Endothelial cell (in vitro differentiated cells): ENCODE data around the gene ERC2. TPM values are rescaled to one million over a fixed set of nuclear protein-coding genes. Genes with fewer than 3 reads are reported as not detected.
"Not testable (repeated sequence)": the region's sequence is repeated elsewhere in the genome, so short reads cannot be mapped to it uniquely, and the experiment has no call there.

ENCODE experiments used
- DNase-seq: peaks from one replicate; pipeline ENCODE4 v3.0.0; 2021; ENCODE audit warnings: low spot score
- H3K27ac Mint-ChIP-seq: one replicate; pipeline ENCODE4 v1.8.0; 2021; ENCODE audit warnings: mixed read lengths, inconsistent platforms; ENCODE audit not compliant: unreplicated experiment
- H3K27me3 Mint-ChIP-seq: one replicate; pipeline ENCODE4 v1.8.0; 2021; ENCODE audit warnings: mild to moderate bottlenecking, moderate library complexity, mixed read lengths, inconsistent platforms; ENCODE audit not compliant: unreplicated experiment
- H3K36me3 Mint-ChIP-seq: one replicate; pipeline ENCODE4 v1.8.0; 2021; ENCODE audit warnings: mild to moderate bottlenecking, low read depth, mixed read lengths, inconsistent platforms; ENCODE audit not compliant: unreplicated experiment
- H3K4me1 Mint-ChIP-seq: one replicate; pipeline ENCODE4 v1.8.0; 2021; ENCODE audit warnings: mild to moderate bottlenecking, mixed read lengths, inconsistent platforms; ENCODE audit not compliant: unreplicated experiment
- H3K4me3 Mint-ChIP-seq: one replicate; pipeline ENCODE4 v1.8.0; 2021; ENCODE audit warnings: mild to moderate bottlenecking, mixed read lengths, inconsistent platforms; ENCODE audit not compliant: unreplicated experiment
- H3K9me3 Mint-ChIP-seq: one replicate; pipeline ENCODE4 v1.8.0; 2021; ENCODE audit warnings: mixed read lengths, inconsistent platforms; ENCODE audit not compliant: unreplicated experiment
- CTCF ChIP-seq: fragments of 200-600 bp; sonication (generic); IDR thresholded peaks from one replicate; pipeline ENCODE4 v1.5.0; 2021; ENCODE audit warnings: antibody characterized with exemption; ENCODE audit not compliant: unreplicated experiment
- total RNA-seq: library from RNA; stranded (reverse); fragmentation: NEBNext Ultra II Directional; extraction: Animal tissue kit (Norgen Biotek cat#: 25700); gene quantifications from one replicate; pipeline ENCODE4 v1.2.1, GENCODE V29; 2021; ENCODE audit not compliant: unreplicated experiment

The ERC2 gene
- total RNA-seq, 1 donor from 2014 or later: 20.5 TPM

GRCh38 chr3:55855311-55855710, 613.0 kb downstream of the ERC2 start:
- H3K27ac Mint-ChIP-seq: no peak overlapping the region
- peaks cover 11% of the 10 kb centered on the region for H3K4me1 Mint-ChIP-seq
- no peak for DNase-seq
- H3K36me3 Mint-ChIP-seq: no peaks in the 10 kb centered on the region
- no peak for TF ChIP-seq CTCF
- H3K27me3 Mint-ChIP-seq: peaks cover 5% of the 10 kb centered on the region
- no peak overlapping the region for H3K4me3 Mint-ChIP-seq
- H3K9me3 Mint-ChIP-seq: no peaks in the 10 kb centered on the region

- Mint-ChIP-seq H3K9me3 (no peaks in the 10 kb centered on the region), H3K4me1 (peaks cover 11% of the 10 kb centered on the region), H3K36me3 (no peaks in the 10 kb centered on the region), H3K27ac (no peak overlapping the region), H3K27me3 (peaks cover 5% of the 10 kb centered on the region), H3K4me3 (no peak overlapping the region)
- no peak for DNase-seq
- TF ChIP-seq CTCF: no peak
Observed at GRCh38 chr3:55854494-55854893, 613.8 kb downstream of the ERC2 start.

GRCh38 chr3:55852326-55852725, 615.9 kb downstream of the ERC2 start:
- Mint-ChIP-seq H3K27ac (no peak overlapping the region), H3K27me3 (peaks cover 3% of the 10 kb centered on the region), H3K4me1 (peaks cover 11% of the 10 kb centered on the region), H3K36me3 (no peaks in the 10 kb centered on the region), H3K9me3 (no peaks in the 10 kb centered on the region), H3K4me3 (no peak overlapping the region)
- TF ChIP-seq CTCF: no peak
- no peak for DNase-seq

GRCh38 chr3:55842204-55842603, 626.1 kb downstream of the ERC2 start:
- Mint-ChIP-seq H3K4me3 (no peak overlapping the region), H3K4me1 (no peaks in the 10 kb centered on the region), H3K36me3 (no peaks in the 10 kb centered on the region), H3K9me3 (no peaks in the 10 kb centered on the region), H3K27me3 (no peaks in the 10 kb centered on the region), H3K27ac (no peak overlapping the region)
- no peak for DNase-seq
- TF ChIP-seq CTCF: no peak

- not testable (repeated sequence) for DNase-seq, H3K4me1 Mint-ChIP-seq, H3K36me3 Mint-ChIP-seq, H3K27me3 Mint-ChIP-seq, H3K9me3 Mint-ChIP-seq, H3K4me3 Mint-ChIP-seq, H3K27ac Mint-ChIP-seq
Observed at GRCh38 chr3:55831876-55832275, 636.4 kb downstream of the ERC2 start.

- Mint-ChIP-seq H3K27me3 (no peaks in the 10 kb centered on the region), H3K4me3 (no peak overlapping the region)
Observed at GRCh38 chr3:55828712-55829111, 639.6 kb downstream of the ERC2 start.

More at GRCh38 chr3:55828712-55829111, 639.6 kb downstream of the ERC2 start:
- Mint-ChIP-seq H3K27ac (no peak overlapping the region), H3K36me3 (no peaks in the 10 kb centered on the region), H3K4me1 (peaks cover 3% of the 10 kb centered on the region), H3K9me3 (no peaks in the 10 kb centered on the region)
- DNase-seq: no peak
- no peak for TF ChIP-seq CTCF
